DND-41 (cell line): Measurements from ENCODE around the gene CCDC91.
"Not testable (repeated sequence)": the region's sequence is repeated elsewhere in the genome, so short reads cannot be mapped to it uniquely, and the experiment has no call there.

ENCODE experiments used
- ATAC-seq: fragments of 200-7000 bp; cut with Tn5 transposase; 3 replicates; pipeline ENCODE4 v1.9.1; 2021; ENCODE audit warnings: low read depth; ENCODE audit not compliant: insufficient read depth
- DNase-seq: peaks from one replicate; pipeline ENCODE4 v3.0.0-alpha.2; 2020
- H2AFZ ChIP-seq: 2 replicates; pipeline ENCODE4 v1.6.0; 2012; ENCODE audit warnings: low read depth, low read length
- H3K27ac ChIP-seq: 2 replicates; pipeline ENCODE4 v1.5.1; 2012; ENCODE audit warnings: low read length, inconsistent platforms
- H3K27me3 ChIP-seq: fragments of 200-600 bp; sonication (generic); 2 replicates; pipeline ENCODE4 v1.6.0; 2012; ENCODE audit warnings: low read length, mild to moderate bottlenecking, inconsistent platforms; ENCODE audit not compliant: insufficient read depth, poor library complexity
- H3K36me3 ChIP-seq: 2 replicates; pipeline ENCODE4 v1.5.1; 2012; ENCODE audit warnings: low read length, inconsistent platforms; ENCODE audit not compliant: insufficient read depth
- H3K4me1 ChIP-seq: 2 replicates; pipeline ENCODE4 v1.5.1; 2012; ENCODE audit warnings: mild to moderate bottlenecking, low read length; ENCODE audit not compliant: insufficient read depth
- H3K4me2 ChIP-seq: 2 replicates; pipeline ENCODE4 v1.6.0; 2012; ENCODE audit warnings: mild to moderate bottlenecking, moderate library complexity, low read length, inconsistent platforms; ENCODE audit not compliant: insufficient read depth
- H3K4me3 ChIP-seq, 2 experiments: fragments of 200-600 bp in 1 of 2; shearing (Covaris generic) in 1 of 2; 2 replicates each; pipeline ENCODE4 v1.5.1; 2012 to 2016; ENCODE audit warnings: inconsistent platforms in 2 of 2, low read length in 2 of 2, mild to moderate bottlenecking in 2 of 2, low read depth in 1 of 2, moderate library complexity in 1 of 2
- H3K79me2 ChIP-seq: 2 replicates; pipeline ENCODE4 v1.6.0; 2012; ENCODE audit warnings: low read length, inconsistent platforms; ENCODE audit not compliant: insufficient read depth
- H3K9ac ChIP-seq: 2 replicates; pipeline ENCODE4 v1.6.0; 2012; ENCODE audit warnings: low read depth, mild to moderate bottlenecking, inconsistent platforms, low read length, moderate library complexity
- H3K9me3 ChIP-seq: 2 replicates; pipeline ENCODE4 v1.5.1; 2012; ENCODE audit warnings: low read length, moderate library complexity, mild to moderate bottlenecking, inconsistent platforms; ENCODE audit not compliant: insufficient read depth, severe bottlenecking
- H4K20me1 ChIP-seq: 2 replicates; pipeline ENCODE4 v1.6.0; 2012; ENCODE audit warnings: low read length; ENCODE audit not compliant: insufficient read depth
- EZH2 ChIP-seq: IDR thresholded peaks from 3 replicates; pipeline ENCODE4 v1.6.1; 2012; ENCODE audit warnings: borderline replicate concordance, low read depth, mild to moderate bottlenecking, moderate library complexity, low read length, inconsistent platforms; ENCODE audit not compliant: severe bottlenecking
- TF ChIP-seq, protein P1 (sequence below): IDR thresholded peaks from 2 replicates; pipeline ENCODE4 v1.5.1; 2012; ENCODE audit warnings: borderline replicate concordance, low read length, moderate library complexity, mild to moderate bottlenecking; ENCODE audit not compliant: poor library complexity, severe bottlenecking; ENCODE audit errors: extremely low read depth

Gene CCDC91

DNA sequence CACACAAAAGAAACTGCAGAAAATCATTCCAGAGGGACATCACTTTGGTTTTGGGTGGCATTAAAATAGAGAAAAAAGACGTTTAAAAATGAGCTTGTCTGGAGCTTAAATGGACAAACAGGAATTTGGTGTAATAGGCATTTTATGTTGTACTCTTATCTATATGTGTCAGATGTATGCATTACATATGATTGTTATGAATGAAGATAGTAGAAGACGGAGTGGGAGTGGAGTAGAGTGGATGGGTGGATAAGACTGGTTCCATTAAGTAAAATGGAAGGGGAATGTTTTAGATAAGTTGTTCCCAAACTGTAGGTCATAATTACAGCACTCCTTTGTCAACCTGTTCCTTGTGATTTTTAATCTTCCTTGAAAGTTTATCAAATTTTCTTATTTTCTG, 1.9 kb downstream of the CCDC91 start:
- peaks cover 36% of the 10 kb centered on the region for H3K4me1 ChIP-seq
- peak overlapping the region in 1 of 2 experiments; percentile 70; a peak in 1 of 4 replicates for H3K4me3 ChIP-seq
- no peak overlapping the region for H2AFZ ChIP-seq
- H4K20me1 ChIP-seq = peaks cover 3% of the 10 kb centered on the region; the same call in 1 of the 2 replicates
- H3K4me2 ChIP-seq = peak overlapping the region; percentile 82
- H3K79me2 ChIP-seq = peaks cover 71% of the 10 kb centered on the region
- no peaks in the 10 kb centered on the region for H3K36me3 ChIP-seq
- 0 out of 2 replicates have a peak overlapping the region, but pooled peaks have one; percentile 72 for H3K9ac ChIP-seq
- TF ChIP-seq, protein P1, sequence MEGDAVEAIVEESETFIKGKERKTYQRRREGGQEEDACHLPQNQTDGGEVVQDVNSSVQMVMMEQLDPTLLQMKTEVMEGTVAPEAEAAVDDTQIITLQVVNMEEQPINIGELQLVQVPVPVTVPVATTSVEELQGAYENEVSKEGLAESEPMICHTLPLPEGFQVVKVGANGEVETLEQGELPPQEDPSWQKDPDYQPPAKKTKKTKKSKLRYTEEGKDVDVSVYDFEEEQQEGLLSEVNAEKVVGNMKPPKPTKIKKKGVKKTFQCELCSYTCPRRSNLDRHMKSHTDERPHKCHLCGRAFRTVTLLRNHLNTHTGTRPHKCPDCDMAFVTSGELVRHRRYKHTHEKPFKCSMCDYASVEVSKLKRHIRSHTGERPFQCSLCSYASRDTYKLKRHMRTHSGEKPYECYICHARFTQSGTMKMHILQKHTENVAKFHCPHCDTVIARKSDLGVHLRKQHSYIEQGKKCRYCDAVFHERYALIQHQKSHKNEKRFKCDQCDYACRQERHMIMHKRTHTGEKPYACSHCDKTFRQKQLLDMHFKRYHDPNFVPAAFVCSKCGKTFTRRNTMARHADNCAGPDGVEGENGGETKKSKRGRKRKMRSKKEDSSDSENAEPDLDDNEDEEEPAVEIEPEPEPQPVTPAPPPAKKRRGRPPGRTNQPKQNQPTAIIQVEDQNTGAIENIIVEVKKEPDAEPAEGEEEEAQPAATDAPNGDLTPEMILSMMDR = no peak
- no peak for TF ChIP-seq EZH2
- H3K9me3 ChIP-seq = no peaks in the 10 kb centered on the region
- ATAC-seq = no peak
- H3K27ac ChIP-seq = no peak overlapping the region
- no peaks in the 10 kb centered on the region for H3K27me3 ChIP-seq
- no peak for DNase-seq

DNA sequence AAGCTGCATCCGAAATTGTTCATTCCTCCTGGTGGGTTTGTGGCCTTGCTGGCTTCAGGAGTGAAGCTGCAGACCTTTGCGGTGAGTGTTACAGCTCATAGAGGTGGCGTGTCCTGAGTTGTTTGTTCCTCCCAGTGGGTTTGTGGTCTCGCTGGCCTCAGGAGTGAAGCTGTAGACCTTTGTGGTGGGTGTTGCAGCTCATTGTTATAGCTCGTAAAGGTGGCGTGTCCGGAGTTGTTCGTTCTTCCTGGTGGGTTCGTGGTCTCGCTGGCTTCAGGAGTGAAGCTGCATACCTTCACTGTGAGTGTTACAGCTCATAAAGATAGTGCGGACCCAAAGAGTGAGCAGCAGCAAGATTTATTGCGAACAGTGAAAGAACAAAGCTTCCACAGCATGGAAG, 4.4 kb downstream of the CCDC91 start:
- ATAC-seq, H3K27ac ChIP-seq, H2AFZ ChIP-seq, H3K27me3 ChIP-seq, H3K9ac ChIP-seq, H3K4me3 ChIP-seq, H3K4me2 ChIP-seq, H3K9me3 ChIP-seq, DNase-seq, H3K36me3 ChIP-seq, H4K20me1 ChIP-seq: not testable (repeated sequence)
- peaks cover 19% of the 10 kb centered on the region for H3K4me1 ChIP-seq
- H3K79me2 ChIP-seq = peaks cover 85% of the 10 kb centered on the region

DNA sequence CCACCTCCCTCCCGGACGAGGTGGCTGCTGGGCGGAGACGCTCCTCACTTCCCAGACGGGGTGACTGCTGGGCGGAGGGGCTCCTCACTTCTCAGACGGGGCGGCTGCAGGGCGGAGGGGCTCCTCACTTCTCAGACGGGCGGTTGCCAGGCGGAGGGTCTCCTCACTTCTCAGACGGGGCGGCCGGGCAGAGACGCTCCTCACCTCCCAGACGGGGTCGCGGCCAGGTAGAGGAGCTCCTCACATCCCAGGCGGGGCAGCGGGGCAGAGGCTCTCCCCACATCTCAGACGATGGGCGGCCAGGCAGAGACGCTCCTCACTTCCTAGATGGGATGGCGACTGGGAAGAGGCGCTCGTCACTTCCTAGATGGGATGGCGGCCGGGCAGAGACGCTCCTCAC, 10.9 kb downstream of the CCDC91 start:
- H3K4me3 ChIP-seq, H3K36me3 ChIP-seq, H3K27me3 ChIP-seq, H3K27ac ChIP-seq, H3K9ac ChIP-seq, DNase-seq, H3K4me2 ChIP-seq, ATAC-seq, H4K20me1 ChIP-seq, H2AFZ ChIP-seq, H3K4me1 ChIP-seq: not testable (repeated sequence)
- Histone ChIP-seq H3K9me3 (peaks cover 14% of the 10 kb centered on the region), H3K79me2 (peaks cover 67% of the 10 kb centered on the region)

DNA sequence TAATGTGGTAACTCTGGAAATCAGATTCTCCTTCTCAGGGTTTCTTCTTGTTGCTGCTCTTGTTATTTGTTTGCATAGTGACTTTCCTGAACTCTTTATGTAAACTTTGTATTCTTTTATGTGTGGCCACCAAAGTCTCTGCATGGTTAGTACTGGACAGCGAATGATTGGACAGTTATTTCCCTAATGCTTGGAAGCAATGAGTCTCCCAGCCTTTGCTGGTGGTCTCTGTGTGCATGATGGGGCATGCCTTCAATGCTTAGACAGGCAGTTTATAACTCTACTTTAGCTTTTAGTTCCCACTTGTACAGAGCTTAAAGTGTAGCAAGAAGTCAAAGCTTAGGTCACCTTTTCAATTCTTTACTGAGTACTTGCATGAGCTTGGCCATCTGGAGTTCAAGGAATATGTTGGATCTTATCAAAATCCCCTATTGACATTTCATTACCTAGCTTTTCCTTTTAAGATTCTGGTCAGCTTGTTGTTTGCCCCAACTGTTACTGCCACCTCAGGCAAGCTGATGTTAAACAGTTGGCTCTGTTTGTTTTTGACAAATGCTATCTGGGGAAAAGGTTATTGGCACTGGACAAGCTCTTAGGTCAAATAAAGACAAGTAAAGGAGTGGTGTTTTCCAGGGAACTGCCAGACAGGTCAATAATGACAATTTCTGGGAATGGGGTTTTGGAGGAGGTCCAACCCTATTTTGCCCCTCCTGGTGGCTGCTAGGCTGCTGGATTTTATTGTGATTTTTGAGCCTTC, 12.3 kb downstream of the CCDC91 start:
- H2AFZ ChIP-seq = no peak overlapping the region
- no peak overlapping the region for H3K9ac ChIP-seq
- no peak overlapping the region for H3K27ac ChIP-seq
- ATAC-seq = no peak
- no peak overlapping the region for H3K4me3 ChIP-seq
- H3K27me3 ChIP-seq = no peaks in the 10 kb centered on the region
- no peak overlapping the region for H3K4me2 ChIP-seq
- TF ChIP-seq, protein P1 = no peak
- TF ChIP-seq EZH2 = no peak
- H3K9me3 ChIP-seq = peaks cover 15% of the 10 kb centered on the region
- peaks cover 56% of the 10 kb centered on the region for H3K79me2 ChIP-seq
- H4K20me1 ChIP-seq = no peaks in the 10 kb centered on the region
- H3K36me3 ChIP-seq = peaks cover 3% of the 10 kb centered on the region; the same call in 1 of the 2 replicates
- H3K4me1 ChIP-seq = no peaks in the 10 kb centered on the region
- no peak for DNase-seq
